ENCODE measurements around the gene PCP4. TPM values are rescaled to one million over a fixed set of nuclear protein-coding genes. Genes with fewer than 3 reads are reported as not detected.

PCP4 gene
- total RNA-seq, 1 experiment from 2014 or later, result 0.77 TPM

DNA sequence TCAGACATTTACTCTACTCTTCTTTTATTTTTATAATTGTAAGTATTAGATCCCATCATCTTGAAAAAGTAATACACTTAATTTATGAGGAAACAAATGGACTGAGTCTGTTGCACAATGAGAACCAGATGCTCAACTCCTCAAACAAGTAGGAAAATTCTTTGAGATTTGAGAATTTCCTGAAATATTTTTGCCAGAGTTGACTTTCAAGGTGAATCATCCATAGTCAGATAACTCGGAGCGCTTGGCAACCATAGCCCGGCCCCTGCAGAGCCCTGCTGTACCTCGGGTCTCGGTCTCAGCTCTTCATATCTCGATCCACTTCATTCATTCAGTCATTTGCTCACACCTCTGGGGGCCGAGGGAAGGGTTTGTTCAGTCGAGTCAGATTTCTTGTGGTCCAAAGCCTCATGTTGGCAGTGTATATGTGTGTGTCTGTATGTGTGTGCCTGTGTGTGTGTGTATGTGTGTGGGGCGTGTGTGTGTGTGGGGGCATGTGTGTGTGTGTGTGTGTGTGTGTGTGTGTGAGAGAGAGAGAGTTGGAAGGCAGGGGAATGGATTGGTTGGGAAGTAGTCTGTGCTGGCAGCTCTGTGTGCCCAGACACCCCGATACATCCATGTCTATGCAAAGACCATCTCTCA lies 18.1 kb upstream of the PCP4 start:
- H2BK20ac ChIP-seq (ENCODE audit: low read depth, low read length, poor library complexity, severe bottlenecking), result no peak overlapping the region
- peaks cover 0 to 10% (median 0%) of the 10 kb centered on the region in 3 experiments; a peak in 3 of 7 replicates for H3K36me3 Mint-ChIP-seq (ENCODE audit: insufficient read depth in 1 of 3, low read depth in 3 of 3)
- peaks cover 5% of the 10 kb centered on the region; the same call in 1 of the 2 replicates for H3K4me1 ChIP-seq (ENCODE audit: insufficient read depth, low read length)
- no peak overlapping the region for H2BK5ac ChIP-seq (ENCODE audit: insufficient read length, low read length)
- H3K9ac ChIP-seq (ENCODE audit: extremely low read depth, insufficient read length, low read length), result no peak overlapping the region
- no peak overlapping the region for H3K23ac ChIP-seq (ENCODE audit: insufficient read length, low read depth, low read length)
- no peaks in the 10 kb centered on the region for H3K23me2 ChIP-seq (ENCODE audit: insufficient read length, low read depth, low read length, poor library complexity, severe bottlenecking)
- no peak overlapping the region for H2BK15ac ChIP-seq (ENCODE audit: low read depth, low read length)
- H3T11ph ChIP-seq (ENCODE audit: low read length), result no peak overlapping the region
- H3K4me1 Mint-ChIP-seq, result peaks cover 15 to 19% of the 10 kb centered on the region in 2 experiments
- no peak overlapping the region for H3K56ac ChIP-seq (ENCODE audit: insufficient read length, low read depth, low read length)
- H3K9me3 ChIP-seq (ENCODE audit: control insufficient read depth, low read depth, low read length), result no peaks in the 10 kb centered on the region
- whole genome bisulfite sequencing (ENCODE audit: extremely low coverage, insufficient read length, low lambda C conversion rate), result no CpG with 5 or more reads among the region's 10 CpGs
- no peak for DNase-seq
- no peak overlapping the region for H2AK5ac ChIP-seq (ENCODE audit: insufficient read length, low read length)
- no peaks in the 10 kb centered on the region for H3K27me3 ChIP-seq (ENCODE audit: insufficient read depth, low read length)
- H3K4ac ChIP-seq (ENCODE audit: low read depth, low read length), result no peak overlapping the region
- H3K4me3 Mint-ChIP-seq, result no peak overlapping the region
- TF ChIP-seq, protein P1, sequence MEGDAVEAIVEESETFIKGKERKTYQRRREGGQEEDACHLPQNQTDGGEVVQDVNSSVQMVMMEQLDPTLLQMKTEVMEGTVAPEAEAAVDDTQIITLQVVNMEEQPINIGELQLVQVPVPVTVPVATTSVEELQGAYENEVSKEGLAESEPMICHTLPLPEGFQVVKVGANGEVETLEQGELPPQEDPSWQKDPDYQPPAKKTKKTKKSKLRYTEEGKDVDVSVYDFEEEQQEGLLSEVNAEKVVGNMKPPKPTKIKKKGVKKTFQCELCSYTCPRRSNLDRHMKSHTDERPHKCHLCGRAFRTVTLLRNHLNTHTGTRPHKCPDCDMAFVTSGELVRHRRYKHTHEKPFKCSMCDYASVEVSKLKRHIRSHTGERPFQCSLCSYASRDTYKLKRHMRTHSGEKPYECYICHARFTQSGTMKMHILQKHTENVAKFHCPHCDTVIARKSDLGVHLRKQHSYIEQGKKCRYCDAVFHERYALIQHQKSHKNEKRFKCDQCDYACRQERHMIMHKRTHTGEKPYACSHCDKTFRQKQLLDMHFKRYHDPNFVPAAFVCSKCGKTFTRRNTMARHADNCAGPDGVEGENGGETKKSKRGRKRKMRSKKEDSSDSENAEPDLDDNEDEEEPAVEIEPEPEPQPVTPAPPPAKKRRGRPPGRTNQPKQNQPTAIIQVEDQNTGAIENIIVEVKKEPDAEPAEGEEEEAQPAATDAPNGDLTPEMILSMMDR (conservative IDR thresholded peaks at IDR 0.05), result no peak
- no peaks in the 10 kb centered on the region for H3K79me2 ChIP-seq (ENCODE audit: insufficient read depth, low read length)
- no peak overlapping the region for H3K4me2 ChIP-seq (ENCODE audit: insufficient read depth, insufficient read length, low read length)
- H3K18ac ChIP-seq (ENCODE audit: insufficient read length, low read depth, low read length), result no peak overlapping the region
- no peaks in the 10 kb centered on the region; the same call in 1 of the 2 replicates for H3K27me3 Mint-ChIP-seq (ENCODE audit: low read depth)
- H3K27ac Mint-ChIP-seq, result no peak overlapping the region; a peak in 1 of 7 replicates
- H4K20me1 ChIP-seq (ENCODE audit: control insufficient read depth, insufficient read depth, insufficient read length), result no peaks in the 10 kb centered on the region
- H2BK12ac ChIP-seq (ENCODE audit: insufficient read length, low read depth, low read length), result no peak overlapping the region
- no peak overlapping the region for H3K27ac ChIP-seq (ENCODE audit: insufficient read length, low read depth, low read length)
- H3K9me3 Mint-ChIP-seq, result peaks cover 3 to 4% of the 10 kb centered on the region in 2 experiments; a peak in 2 of 5 replicates
- H4K5ac ChIP-seq (ENCODE audit: insufficient read length, low read depth, low read length), result no peak overlapping the region
- no peak overlapping the region for H2BK120ac ChIP-seq (ENCODE audit: low read depth, low read length, poor library complexity, severe bottlenecking)
- H4K91ac ChIP-seq (ENCODE audit: insufficient read length, low read depth, low read length), result no peak overlapping the region
- no peaks in the 10 kb centered on the region for H3K79me1 ChIP-seq (ENCODE audit: insufficient read depth, low read depth, low read length, poor library complexity, severe bottlenecking)
- H4K8ac ChIP-seq (replicated peaks; ENCODE audit: insufficient read length, low read depth, low read length), result no peak overlapping the region
- no peak overlapping the region for H2AFZ ChIP-seq (ENCODE audit: low read length)
- no peak overlapping the region for H3K14ac ChIP-seq (ENCODE audit: insufficient read depth, low read length)

All from H9 (cell line).